ENCODE measurements around the gene LRRC27.
"Not testable (repeated sequence)": the region's sequence is repeated elsewhere in the genome, so short reads cannot be mapped to it uniquely, and the experiment has no call there.

The LRRC27 gene

GRCh38 chr10:132316133-132316532, 15.9 kb upstream of the LRRC27 start:
- no peak for DNase-seq

GRCh38 chr10:132317477-132317876, 14.5 kb upstream of the LRRC27 start:
- DNase-seq, result not testable (repeated sequence)

- DNase-seq, result no peak
Observed at GRCh38 chr10:132319853-132320653, 11.9 kb upstream of the LRRC27 start.

GRCh38 chr10:132320654-132321469, 11.1 kb upstream of the LRRC27 start:
- no peak for DNase-seq

GRCh38 chr10:132321726-132322125, 10.3 kb upstream of the LRRC27 start:
- DNase-seq, result no peak

- DNase-seq, result no peak
Observed at GRCh38 chr10:132322586-132323048, 9.4 kb upstream of the LRRC27 start.

- DNase-seq, result no peak
Observed at GRCh38 chr10:132324186-132324585, 7.8 kb upstream of the LRRC27 start.

GRCh38 chr10:132326344-132326889, 5.6 kb upstream of the LRRC27 start:
- DNase-seq, result no peak

GRCh38 chr10:132326925-132327324, 5.1 kb upstream of the LRRC27 start:
- no peak for DNase-seq

GRCh38 chr10:132328106-132328505, 3.9 kb upstream of the LRRC27 start:
- no peak for DNase-seq

- no peak for DNase-seq
Observed at GRCh38 chr10:132328738-132329137, 3.3 kb upstream of the LRRC27 start.

- DNase-seq, result no peak
Observed at GRCh38 chr10:132329565-132330485, 2.2 kb upstream of the LRRC27 start.

- DNase-seq, result no peak
Observed at GRCh38 chr10:132330486-132330833, 1.5 kb upstream of the LRRC27 start.

GRCh38 chr10:132332433-132332754, 401 bp downstream of the LRRC27 start:
- no peak for DNase-seq

GRCh38 chr10:132333386-132333785, 1.4 kb downstream of the LRRC27 start:
- no peak for DNase-seq

- DNase-seq, result no peak
Observed at GRCh38 chr10:132334631-132335188, 2.7 kb downstream of the LRRC27 start.

- no peak for DNase-seq
Observed at GRCh38 chr10:132335189-132336063, 3.4 kb downstream of the LRRC27 start.

GRCh38 chr10:132336064-132336746, 4.2 kb downstream of the LRRC27 start:
- DNase-seq, result no peak

GRCh38 chr10:132336919-132337407, 5.0 kb downstream of the LRRC27 start:
- DNase-seq, result no peak

- not testable (repeated sequence) for DNase-seq
Observed at GRCh38 chr10:132337854-132338253, 5.9 kb downstream of the LRRC27 start.

GRCh38 chr10:132338876-132339275, 6.9 kb downstream of the LRRC27 start:
- DNase-seq, result no peak

Data from retina (tissue), 1 donor.